GM12878 (cell line): Measurements from ENCODE around the gene SNRPA1. TPM values are rescaled to one million over a fixed set of nuclear protein-coding genes. Genes with fewer than 3 reads are reported as not detected.

ENCODE experiments used
- ATF7 ChIP-seq: fragments of 450-650 bp; IDR thresholded peaks from 2 replicates; pipeline ENCODE4 v1.6.1; 2016; ENCODE audit warnings: low read depth, mild to moderate bottlenecking
- BACH1 ChIP-seq: fragments of 450-650 bp; IDR thresholded peaks from 2 replicates; pipeline ENCODE4 v1.6.1; 2017; ENCODE audit warnings: mild to moderate bottlenecking, borderline replicate concordance
- BMI1 ChIP-seq: fragments of 450-650 bp; IDR thresholded peaks from 2 replicates; pipeline ENCODE4 v1.6.1; 2016; ENCODE audit warnings: mild to moderate bottlenecking, moderate library complexity, borderline replicate concordance
- CREM ChIP-seq: IDR thresholded peaks from 2 replicates; pipeline ENCODE4 v1.6.1; 2014; ENCODE audit warnings: antibody characterized with exemption, low read depth
- HDAC2 ChIP-seq: fragments of 200-600 bp; sonication (generic); IDR thresholded peaks from 2 replicates; pipeline ENCODE4 v1.6.1; 2017
- KDM1A ChIP-seq: fragments of 200-600 bp; sonication (generic); IDR thresholded peaks from 2 replicates; pipeline ENCODE4 v1.6.1; 2016; ENCODE audit warnings: borderline replicate concordance
- NFXL1 ChIP-seq: fragments of 450-650 bp; IDR thresholded peaks from 2 replicates; pipeline ENCODE4 v1.6.1; 2017; ENCODE audit warnings: antibody characterized with exemption, mild to moderate bottlenecking, borderline replicate concordance
- NFYA ChIP-seq: IDR thresholded peaks from 2 replicates; pipeline ENCODE4 v1.6.1; 2011; ENCODE audit warnings: low read depth, mild to moderate bottlenecking, low read length, improper control_type of control experiment, borderline replicate concordance
- POLR2A ChIP-seq: IDR thresholded peaks from 2 replicates; pipeline ENCODE4 v1.6.1; 2011; ENCODE audit warnings: low read depth, mild to moderate bottlenecking, low read length
- POLR2AphosphoS2 ChIP-seq: IDR thresholded peaks from 2 replicates; pipeline ENCODE4 v1.6.1; 2011; ENCODE audit warnings: low read depth, mild to moderate bottlenecking, low read length, improper control_type of control experiment, moderate library complexity
- RAD21 ChIP-seq: IDR thresholded peaks from 2 replicates; pipeline ENCODE4 v1.6.1; 2011; ENCODE audit warnings: mild to moderate bottlenecking, low read depth, low read length, moderate library complexity; ENCODE audit not compliant: insufficient read depth
- RFX5 ChIP-seq: IDR thresholded peaks from 2 replicates; pipeline ENCODE4 v1.6.1; 2011; ENCODE audit warnings: low read depth, low read length, improper control_type of control experiment
- USF2 ChIP-seq: IDR thresholded peaks from 2 replicates; pipeline ENCODE4 v1.6.1; 2011; ENCODE audit warnings: low read depth, low read length, improper control_type of control experiment, borderline replicate concordance
- WRNIP1 ChIP-seq: IDR thresholded peaks from 2 replicates; pipeline ENCODE4 v1.6.1; 2011; ENCODE audit warnings: low read depth, low read length, improper control_type of control experiment, borderline replicate concordance
- YBX1 ChIP-seq: fragments of 450-650 bp; IDR thresholded peaks from 2 replicates; pipeline ENCODE4 v1.6.1; 2016; ENCODE audit warnings: antibody characterized with exemption
- ZNF274 ChIP-seq: IDR thresholded peaks from one replicate; pipeline ENCODE4 v1.8.0; 2011; ENCODE audit not compliant: insufficient read length, insufficient read depth
- ZNF384 ChIP-seq: IDR thresholded peaks from 2 replicates; pipeline ENCODE4 v1.6.1; 2012; ENCODE audit warnings: low read depth, mild to moderate bottlenecking, low read length, improper control_type of control experiment, borderline replicate concordance
- ZNF592 ChIP-seq: fragments of 450-650 bp; IDR thresholded peaks from 2 replicates; pipeline ENCODE4 v1.6.1; 2017; ENCODE audit warnings: mild to moderate bottlenecking, moderate library complexity
- polyA plus RNA-seq, 11 experiments: library from polyadenylated mRNA; depleted of rRNA in 4 of 11; unstranded in 6 of 11; stranded (reverse) in 5 of 11; fragments of >200 nt; fragmentation: Nextera tagmentation in 4 of 11; fragmentation: Illumina TruSeq in 1 of 11; extraction: Ambion mirVana in 4 of 11; extraction: Trizol in 1 of 11; gene quantifications; 1 replicate in 1 of 11; 2 replicates in 10 of 11; pipeline versions ENCODE4 v1.2.1 to v1.2.3, GENCODE V29; 2011 to 2016; ENCODE audit warnings: inconsistent platforms in 2 of 11, missing spikeins in 2 of 11, low read depth in 1 of 11
- total RNA-seq, 4 experiments: library from RNA; depleted of rRNA in 3 of 4; stranded (reverse); fragments of >200 nt in 3 of 4; fragmentation: Illumina TruSeq in 1 of 4; extraction: Trizol in 1 of 4; gene quantifications; 2 replicates each; pipeline versions ENCODE4 v1.2.1 to v1.2.3, GENCODE V29; 2013 to 2021
- TF ChIP-seq, protein P1 (sequence below): IDR thresholded peaks from 2 replicates; pipeline ENCODE4 v1.6.1; 2012; ENCODE audit warnings: improper control_type of control experiment, low read depth, low read length; ENCODE audit not compliant: insufficient replicate concordance

Gene SNRPA1
- total and polyA plus RNA-seq, 10 of the 15 experiments (the other 5 are each of a cell fraction or from before 2014, with no cell fraction given): 59.9 to 267 (median 161) TPM

DNA sequence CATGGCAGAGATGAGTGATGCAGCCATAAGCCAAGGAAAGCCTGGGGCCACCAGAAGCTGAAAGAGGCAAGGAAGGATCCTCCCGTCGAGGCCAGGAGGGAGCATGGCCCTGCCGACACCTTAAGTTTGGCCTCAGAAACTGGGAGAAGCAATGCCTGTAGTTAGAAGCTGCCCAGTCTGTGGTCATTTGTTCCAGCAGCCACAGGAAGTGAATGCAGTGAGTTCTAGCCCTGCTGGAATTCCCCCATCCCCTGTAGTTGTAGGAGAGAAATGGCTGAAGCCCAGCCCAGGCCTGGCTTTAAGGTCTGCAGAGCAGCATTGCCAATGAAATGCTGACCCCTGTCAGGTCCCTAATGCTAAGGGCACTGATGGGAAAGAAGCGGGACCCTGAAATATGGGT is 31.0 kb downstream of the SNRPA1 start (continued):
- peak; percentile 74 for TF ChIP-seq ZNF592
- TF ChIP-seq CREM: no peak
- TF ChIP-seq ZNF274: no peak
- TF ChIP-seq BACH1: 0 out of 2 replicates have a peak, but pooled peaks have one; percentile 33
- no peak for TF ChIP-seq RAD21
- no peak for TF ChIP-seq BMI1
- TF ChIP-seq HDAC2: no peak
- TF ChIP-seq POLR2AphosphoS2: no peak
- no peak for TF ChIP-seq NFYA
- TF ChIP-seq, protein P1, sequence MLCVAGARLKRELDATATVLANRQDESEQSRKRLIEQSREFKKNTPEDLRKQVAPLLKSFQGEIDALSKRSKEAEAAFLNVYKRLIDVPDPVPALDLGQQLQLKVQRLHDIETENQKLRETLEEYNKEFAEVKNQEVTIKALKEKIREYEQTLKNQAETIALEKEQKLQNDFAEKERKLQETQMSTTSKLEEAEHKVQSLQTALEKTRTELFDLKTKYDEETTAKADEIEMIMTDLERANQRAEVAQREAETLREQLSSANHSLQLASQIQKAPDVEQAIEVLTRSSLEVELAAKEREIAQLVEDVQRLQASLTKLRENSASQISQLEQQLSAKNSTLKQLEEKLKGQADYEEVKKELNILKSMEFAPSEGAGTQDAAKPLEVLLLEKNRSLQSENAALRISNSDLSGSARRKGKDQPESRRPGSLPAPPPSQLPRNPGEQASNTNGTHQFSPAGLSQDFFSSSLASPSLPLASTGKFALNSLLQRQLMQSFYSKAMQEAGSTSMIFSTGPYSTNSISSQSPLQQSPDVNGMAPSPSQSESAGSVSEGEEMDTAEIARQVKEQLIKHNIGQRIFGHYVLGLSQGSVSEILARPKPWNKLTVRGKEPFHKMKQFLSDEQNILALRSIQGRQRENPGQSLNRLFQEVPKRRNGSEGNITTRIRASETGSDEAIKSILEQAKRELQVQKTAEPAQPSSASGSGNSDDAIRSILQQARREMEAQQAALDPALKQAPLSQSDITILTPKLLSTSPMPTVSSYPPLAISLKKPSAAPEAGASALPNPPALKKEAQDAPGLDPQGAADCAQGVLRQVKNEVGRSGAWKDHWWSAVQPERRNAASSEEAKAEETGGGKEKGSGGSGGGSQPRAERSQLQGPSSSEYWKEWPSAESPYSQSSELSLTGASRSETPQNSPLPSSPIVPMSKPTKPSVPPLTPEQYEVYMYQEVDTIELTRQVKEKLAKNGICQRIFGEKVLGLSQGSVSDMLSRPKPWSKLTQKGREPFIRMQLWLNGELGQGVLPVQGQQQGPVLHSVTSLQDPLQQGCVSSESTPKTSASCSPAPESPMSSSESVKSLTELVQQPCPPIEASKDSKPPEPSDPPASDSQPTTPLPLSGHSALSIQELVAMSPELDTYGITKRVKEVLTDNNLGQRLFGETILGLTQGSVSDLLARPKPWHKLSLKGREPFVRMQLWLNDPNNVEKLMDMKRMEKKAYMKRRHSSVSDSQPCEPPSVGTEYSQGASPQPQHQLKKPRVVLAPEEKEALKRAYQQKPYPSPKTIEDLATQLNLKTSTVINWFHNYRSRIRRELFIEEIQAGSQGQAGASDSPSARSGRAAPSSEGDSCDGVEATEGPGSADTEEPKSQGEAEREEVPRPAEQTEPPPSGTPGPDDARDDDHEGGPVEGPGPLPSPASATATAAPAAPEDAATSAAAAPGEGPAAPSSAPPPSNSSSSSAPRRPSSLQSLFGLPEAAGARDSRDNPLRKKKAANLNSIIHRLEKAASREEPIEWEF: no peak
- no peak for TF ChIP-seq ATF7
- TF ChIP-seq USF2: no peak; the same call in 1 of the 2 replicates
- no peak for TF ChIP-seq YBX1
- no peak for TF ChIP-seq NFXL1
- TF ChIP-seq RFX5: no peak
- no peak for TF ChIP-seq KDM1A
- no peak for TF ChIP-seq ZNF384
- TF ChIP-seq WRNIP1: no peak
- TF ChIP-seq POLR2A: no peak
